Brain microvascular endothelial cell (primary cell): ENCODE data around the gene GLG1.

ENCODE experiments used
- DNase-seq: peaks from one replicate; pipeline ENCODE4 v3.0.0-alpha.2; 2020
- H3K27ac ChIP-seq: fragments of 250-450 bp; sonication (Bioruptor Pico); 2 replicates; pipeline ENCODE4 v1.5.1; 2020; ENCODE audit warnings: mild to moderate bottlenecking, moderate library complexity
- H3K27me3 ChIP-seq: fragments of 250-450 bp; sonication (Bioruptor Pico); replicated peaks from 2 replicates; pipeline ENCODE4 v1.5.1; 2020; ENCODE audit warnings: mild to moderate bottlenecking
- H3K36me3 ChIP-seq: fragments of 250-450 bp; sonication (Bioruptor Pico); replicated peaks from 2 replicates; pipeline ENCODE4 v1.5.1; 2020; ENCODE audit warnings: mild to moderate bottlenecking
- H3K4me3 ChIP-seq: 2 replicates; pipeline ENCODE4 v1.5.1; 2011; ENCODE audit warnings: low read depth, mild to moderate bottlenecking, control low read depth, low read length, moderate library complexity
- CTCF ChIP-seq: IDR thresholded peaks from 2 replicates; pipeline ENCODE4 v1.5.1; 2011; ENCODE audit warnings: low read depth, mild to moderate bottlenecking, moderate library complexity, low read length, control low read depth, inconsistent platforms; ENCODE audit errors: missing control alignments
- in situ Hi-C: cut with HindIII; loops from 2 replicates; pipeline ENCODE4 v1.10.0; 2017; ENCODE audit warnings: low sequenced_read_pairs, low pct_ligation_motif_present

GLG1 gene

GRCh38 chr16:74583926-74584666 is 22.8 kb downstream of the GLG1 start:
- Histone ChIP-seq H3K27ac (no peak overlapping the region), H3K4me3 (no peak overlapping the region), H3K36me3 (no peaks in the 10 kb centered on the region), H3K27me3 (no peaks in the 10 kb centered on the region)
- DNase-seq = no peak
- TF ChIP-seq CTCF = no peak
- in situ Hi-C loops = no loop called here

GRCh38 chr16:74582970-74583369 is 23.9 kb downstream of the GLG1 start:
- no peak for DNase-seq
- Histone ChIP-seq H3K4me3 (no peak overlapping the region), H3K36me3 (no peaks in the 10 kb centered on the region), H3K27me3 (no peaks in the 10 kb centered on the region), H3K27ac (no peak overlapping the region)
- TF ChIP-seq CTCF = no peak
- in situ Hi-C loops = no loop called here

- H3K27ac ChIP-seq = no peak overlapping the region
- no peak for DNase-seq
- in situ Hi-C loops = no loop called here
- no peak overlapping the region for H3K4me3 ChIP-seq
- TF ChIP-seq CTCF = no peak
- no peaks in the 10 kb centered on the region for H3K36me3 ChIP-seq
- H3K27me3 ChIP-seq = no peaks in the 10 kb centered on the region
These were observed 26.1 kb downstream of the GLG1 start for GRCh38 chr16:74580833-74581232.

- no peak for DNase-seq
- H3K27ac ChIP-seq = no peak overlapping the region
- no peaks in the 10 kb centered on the region for H3K27me3 ChIP-seq
- H3K4me3 ChIP-seq = no peak overlapping the region
- in situ Hi-C loops = no loop called here
- H3K36me3 ChIP-seq = no peaks in the 10 kb centered on the region
- no peak for TF ChIP-seq CTCF
These were observed 28.1 kb downstream of the GLG1 start for GRCh38 chr16:74578838-74579237.

GRCh38 chr16:74578433-74578832 is 28.5 kb downstream of the GLG1 start:
- no peaks in the 10 kb centered on the region for H3K36me3 ChIP-seq
- no peak for DNase-seq
- no peak for TF ChIP-seq CTCF
- H3K27ac ChIP-seq = no peak overlapping the region
- in situ Hi-C loops = no loop called here
- H3K27me3 ChIP-seq = no peaks in the 10 kb centered on the region
- H3K4me3 ChIP-seq = no peak overlapping the region

- Histone ChIP-seq H3K27me3 (no peaks in the 10 kb centered on the region), H3K36me3 (no peaks in the 10 kb centered on the region), H3K4me3 (no peak overlapping the region), H3K27ac (no peak overlapping the region)
- no peak for TF ChIP-seq CTCF
- DNase-seq = no peak
- in situ Hi-C loops = no loop called here
These were observed 29.0 kb downstream of the GLG1 start for GRCh38 chr16:74577882-74578366.
